SJCRH30 (cell line): ENCODE data around the gene TNFRSF18. TPM values are rescaled to one million over a fixed set of nuclear protein-coding genes. Genes with fewer than 3 reads are reported as not detected.
"Not testable (repeated sequence)": the region's sequence is repeated elsewhere in the genome, so short reads cannot be mapped to it uniquely, and the experiment has no call there.

ENCODE experiments used
- DNase-seq, 2 experiments: peaks; one replicate each; pipeline ENCODE4 v3.0.0-alpha.2; 2015 to 2020
- H3K27ac ChIP-seq: fragments of 250-450 bp; sonication (Bioruptor Pico); 2 replicates; pipeline ENCODE4 v1.5.1; 2020; ENCODE audit warnings: mild to moderate bottlenecking, moderate library complexity
- H3K27me3 ChIP-seq: fragments of 250-450 bp; sonication (Bioruptor Pico); 2 replicates; pipeline ENCODE4 v1.5.1; 2020; ENCODE audit warnings: mild to moderate bottlenecking, moderate library complexity
- H3K36me3 ChIP-seq: fragments of 250-450 bp; sonication (Bioruptor Pico); 2 replicates; pipeline ENCODE4 v1.5.1; 2020; ENCODE audit warnings: mild to moderate bottlenecking, moderate library complexity
- H3K4me1 ChIP-seq: fragments of 250-450 bp; sonication (Bioruptor Pico); 2 replicates; pipeline ENCODE4 v1.5.1; 2020; ENCODE audit warnings: mild to moderate bottlenecking, moderate library complexity
- H3K4me3 ChIP-seq: fragments of 250-450 bp; sonication (Bioruptor Pico); 2 replicates; pipeline ENCODE4 v1.5.1; 2020; ENCODE audit warnings: mild to moderate bottlenecking, moderate library complexity
- H3K9me3 ChIP-seq: fragments of 250-450 bp; sonication (Bioruptor Pico); replicated peaks from 2 replicates; pipeline ENCODE4 v1.5.1; 2020; ENCODE audit warnings: mild to moderate bottlenecking, moderate library complexity
- total RNA-seq: library from RNA; depleted of rRNA; stranded (reverse); fragments of >200 nt; shearing (Covaris generic); gene quantifications from 2 replicates; pipeline ENCODE4 v1.2.3, GENCODE V29; 2014

The TNFRSF18 gene
- total RNA-seq, 1 experiment from 2014 or later, result 0.93 TPM

- no peak overlapping the region for H3K27ac ChIP-seq
- H3K27me3 ChIP-seq, result peaks cover 6% of the 10 kb centered on the region
- no peak for DNase-seq
- H3K4me1 ChIP-seq, result peaks cover 45% of the 10 kb centered on the region
- H3K9me3 ChIP-seq, result no peaks in the 10 kb centered on the region
- no peak overlapping the region for H3K4me3 ChIP-seq
- H3K36me3 ChIP-seq, result no peaks in the 10 kb centered on the region
These were observed 1.9 kb downstream of the TNFRSF18 start for GRCh38 chr1:1204425-1204920.

DNA sequence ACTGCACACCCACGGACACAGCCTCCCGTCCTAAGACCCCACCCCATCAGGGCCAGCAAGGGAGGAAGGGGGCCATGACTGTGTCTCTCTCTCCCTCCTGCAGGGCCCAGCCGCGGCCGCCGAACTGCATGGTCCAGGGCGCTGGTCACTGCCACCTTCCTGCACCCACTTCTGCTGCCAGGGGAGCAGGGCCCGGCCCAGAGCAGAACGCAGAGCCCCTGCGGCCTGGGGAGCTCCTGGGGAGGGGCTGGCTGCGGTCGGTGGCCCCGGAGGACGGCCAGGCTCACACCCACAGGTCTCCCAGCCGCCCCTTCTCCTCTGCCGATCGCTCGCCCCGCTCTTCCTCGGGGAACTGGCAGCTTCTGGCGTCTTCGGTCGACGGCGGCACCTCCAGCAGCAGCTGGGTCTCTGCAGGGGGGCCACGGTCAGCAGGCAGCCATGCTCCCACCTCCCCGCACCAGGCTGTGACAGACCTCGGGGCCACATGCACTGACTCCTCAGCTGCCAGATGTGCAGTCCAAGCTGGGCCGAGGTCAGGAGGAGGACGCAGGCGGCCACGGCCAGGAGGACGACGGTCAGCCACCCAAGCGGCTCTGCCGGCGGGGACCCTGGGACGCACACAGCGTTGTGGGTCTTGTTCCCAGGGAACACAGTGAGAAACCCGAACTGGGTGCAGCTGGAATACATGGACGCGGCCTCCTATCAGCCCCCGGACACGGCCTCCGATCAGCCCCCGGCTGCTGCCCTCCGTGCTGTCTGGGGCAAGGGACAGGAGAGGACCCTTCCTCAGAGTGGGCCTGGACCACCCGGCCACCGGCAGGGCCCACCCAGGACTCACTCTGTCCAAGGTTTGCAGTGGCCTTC lies 2.6 kb downstream of the TNFRSF18 start:
- DNase-seq, result no peak
- no peaks in the 10 kb centered on the region for H3K36me3 ChIP-seq
- H3K4me1 ChIP-seq, result peaks cover 42% of the 10 kb centered on the region
- peaks cover 6% of the 10 kb centered on the region for H3K27me3 ChIP-seq
- H3K4me3 ChIP-seq, result no peak overlapping the region
- no peaks in the 10 kb centered on the region for H3K9me3 ChIP-seq
- no peak overlapping the region for H3K27ac ChIP-seq

DNA sequence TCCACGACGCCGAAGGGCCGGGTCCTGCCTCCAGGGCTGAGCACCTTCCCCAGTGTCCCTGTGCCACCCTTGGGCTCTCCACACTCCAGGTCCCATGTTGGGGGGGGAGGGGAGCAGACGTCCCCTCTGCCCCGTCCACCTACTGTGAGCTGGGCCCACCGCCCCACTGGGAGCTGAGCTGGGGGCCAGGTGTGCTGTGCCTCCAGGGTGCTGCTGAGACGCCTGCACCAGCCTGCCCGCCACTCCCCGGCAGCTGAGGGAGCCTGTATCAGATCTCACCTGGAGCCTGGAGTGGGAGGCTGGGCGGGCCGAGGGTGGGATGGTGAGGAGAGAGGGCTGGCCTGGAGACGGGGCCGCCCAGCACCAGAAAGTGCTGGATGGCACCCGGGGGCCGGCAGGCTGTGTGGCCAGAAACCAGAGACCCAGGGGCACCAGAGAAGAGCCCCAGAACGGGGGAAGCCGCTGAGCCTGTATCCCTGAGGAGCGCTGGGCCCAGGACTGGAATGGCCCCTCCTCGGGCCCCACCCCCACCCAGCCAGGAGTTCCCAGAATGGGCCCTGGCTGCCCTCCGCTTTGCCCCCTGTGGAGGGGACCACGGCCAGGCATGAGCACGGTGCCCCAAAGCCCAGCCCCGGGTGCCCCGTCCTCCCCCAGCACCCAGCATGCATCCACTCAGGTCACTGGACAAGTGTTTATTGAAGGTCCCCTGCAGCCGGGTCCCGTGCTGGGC lies 3.4 kb downstream of the TNFRSF18 start:
- H3K4me3 ChIP-seq, result no peak overlapping the region
- DNase-seq, result no peak
- no peaks in the 10 kb centered on the region for H3K9me3 ChIP-seq
- H3K4me1 ChIP-seq, result peaks cover 38% of the 10 kb centered on the region
- H3K27me3 ChIP-seq, result peaks cover 6% of the 10 kb centered on the region
- no peaks in the 10 kb centered on the region for H3K36me3 ChIP-seq
- no peak overlapping the region for H3K27ac ChIP-seq

GRCh38 chr1:1200876-1201810 lies 5.2 kb downstream of the TNFRSF18 start:
- Histone ChIP-seq H3K27me3 (peaks cover 6% of the 10 kb centered on the region), H3K27ac (no peak overlapping the region), H3K4me1 (peaks cover 30% of the 10 kb centered on the region), H3K9me3 (no peaks in the 10 kb centered on the region), H3K36me3 (no peaks in the 10 kb centered on the region), H3K4me3 (peak overlapping the region; percentile 59)
- DNase-seq, result peak; percentile 56 to 59

DNA sequence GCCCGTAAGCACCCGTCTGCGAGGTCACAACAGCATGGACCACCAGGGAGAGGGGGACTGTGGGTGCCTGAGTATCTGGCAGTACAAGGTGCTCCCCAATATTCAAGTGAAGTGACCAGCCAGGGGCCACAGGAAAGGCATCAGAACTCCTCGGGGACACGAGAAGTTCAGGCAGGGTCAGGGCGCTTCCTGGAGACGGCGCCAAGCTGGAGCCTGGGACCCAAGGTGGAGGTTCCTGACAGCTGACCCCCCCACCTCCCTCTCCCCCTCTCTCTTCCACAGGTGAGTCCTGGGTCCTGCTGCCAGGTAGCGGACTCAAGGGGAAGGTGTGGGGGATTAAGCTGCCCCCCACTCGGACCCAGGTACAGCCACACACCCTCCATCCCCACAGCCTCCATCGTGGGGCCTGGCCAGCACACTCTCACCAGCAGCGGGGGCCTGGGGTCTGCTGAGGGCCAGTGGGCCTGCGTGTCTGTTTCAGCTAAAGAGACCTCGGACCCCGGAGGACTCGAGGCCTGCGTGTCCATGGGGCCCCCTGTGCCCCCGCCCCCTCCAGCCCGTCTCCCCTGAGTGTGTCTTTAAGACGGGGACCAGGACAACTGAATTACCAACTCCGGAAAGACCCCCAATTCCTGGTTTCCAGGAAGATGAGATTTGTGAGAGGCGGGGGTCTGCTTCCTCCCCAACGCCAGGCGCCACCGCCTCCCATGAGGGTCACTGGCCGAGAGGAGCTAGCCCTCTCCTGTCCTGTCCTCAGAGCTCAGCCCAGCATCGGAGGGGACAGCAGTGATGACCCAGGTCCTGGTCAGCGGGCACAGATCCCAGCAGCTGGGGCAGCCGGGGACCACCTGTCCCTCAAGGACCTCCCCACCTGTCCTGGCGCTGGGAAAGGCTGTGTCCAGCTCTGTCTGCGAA lies 6.2 kb downstream of the TNFRSF18 start:
- peaks cover 21% of the 10 kb centered on the region for H3K4me1 ChIP-seq
- no peaks in the 10 kb centered on the region for H3K36me3 ChIP-seq
- no peak for DNase-seq
- no peak overlapping the region; the same call in 1 of the 2 replicates for H3K4me3 ChIP-seq
- no peak overlapping the region for H3K27ac ChIP-seq
- H3K9me3 ChIP-seq, result no peaks in the 10 kb centered on the region
- H3K27me3 ChIP-seq, result peaks cover 6% of the 10 kb centered on the region

- H3K4me3 ChIP-seq, result no peak overlapping the region
- no peaks in the 10 kb centered on the region for H3K36me3 ChIP-seq
- H3K9me3 ChIP-seq, result peaks cover 5% of the 10 kb centered on the region
- no peak for DNase-seq
- H3K4me1 ChIP-seq, result peaks cover 15% of the 10 kb centered on the region
- no peak overlapping the region for H3K27ac ChIP-seq
- H3K27me3 ChIP-seq, result peaks cover 6% of the 10 kb centered on the region
These were observed 7.0 kb downstream of the TNFRSF18 start for GRCh38 chr1:1199141-1199960.

- Histone ChIP-seq H3K4me3 (no peak overlapping the region), H3K4me1 (peaks cover 10% of the 10 kb centered on the region), H3K27me3 (peaks cover 6% of the 10 kb centered on the region), H3K9me3 (peaks cover 8% of the 10 kb centered on the region), H3K27ac (no peak overlapping the region), H3K36me3 (no peaks in the 10 kb centered on the region)
- DNase-seq, result no peak
These were observed 7.8 kb downstream of the TNFRSF18 start for GRCh38 chr1:1198423-1199140.

- no peak overlapping the region for H3K4me3 ChIP-seq
- peaks cover 8% of the 10 kb centered on the region for H3K9me3 ChIP-seq
- H3K4me1 ChIP-seq, result peaks cover 10% of the 10 kb centered on the region
- H3K27ac ChIP-seq, result no peak overlapping the region
- DNase-seq, result no peak
- H3K27me3 ChIP-seq, result peaks cover 6% of the 10 kb centered on the region
- no peaks in the 10 kb centered on the region for H3K36me3 ChIP-seq
These were observed 8.6 kb downstream of the TNFRSF18 start for GRCh38 chr1:1197551-1198422.

DNA sequence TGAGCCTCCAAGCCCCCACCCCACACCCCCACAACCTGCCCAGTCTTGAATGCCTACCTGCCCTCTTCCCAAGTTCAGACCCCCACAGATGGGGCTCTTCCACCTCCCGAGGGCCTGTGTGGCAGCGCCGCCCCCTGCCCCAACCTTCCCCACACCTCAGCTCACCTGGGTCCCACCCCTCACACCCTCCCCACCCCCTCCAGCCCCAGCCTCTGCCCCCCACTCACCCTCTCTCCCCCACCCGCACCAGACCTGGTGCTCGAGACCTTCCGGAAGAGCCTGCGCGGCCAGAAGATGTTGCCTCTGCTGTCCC lies 9.2 kb downstream of the TNFRSF18 start:
- Histone ChIP-seq H3K36me3 (no peaks in the 10 kb centered on the region), H3K4me1 (peaks cover 10% of the 10 kb centered on the region), H3K4me3 (no peak overlapping the region), H3K27me3 (peaks cover 6% of the 10 kb centered on the region), H3K9me3 (peaks cover 10% of the 10 kb centered on the region), H3K27ac (no peak overlapping the region)
- DNase-seq, result no peak

- DNase-seq, result no peak
- peaks cover 14% of the 10 kb centered on the region for H3K9me3 ChIP-seq
- H3K27me3 ChIP-seq, result peaks cover 6% of the 10 kb centered on the region
These were observed 9.8 kb downstream of the TNFRSF18 start for GRCh38 chr1:1196431-1197187.

GRCh38 chr1:1195726-1196125 lies 10.7 kb downstream of the TNFRSF18 start:
- not testable (repeated sequence) for DNase-seq, H3K36me3 ChIP-seq, H3K27me3 ChIP-seq, H3K27ac ChIP-seq, H3K4me3 ChIP-seq, H3K4me1 ChIP-seq
- peaks cover 19% of the 10 kb centered on the region for H3K9me3 ChIP-seq

More at GRCh38 chr1:1196431-1197187, 9.8 kb downstream of the TNFRSF18 start:
- no peak overlapping the region for H3K27ac ChIP-seq
- no peaks in the 10 kb centered on the region for H3K36me3 ChIP-seq
- H3K4me3 ChIP-seq, result no peak overlapping the region
- peaks cover 10% of the 10 kb centered on the region for H3K4me1 ChIP-seq
